ENCODE measurements around the gene RBM38. TPM values are rescaled to one million over a fixed set of nuclear protein-coding genes. Genes with fewer than 3 reads are reported as not detected.

Gene RBM38
- total and polyA plus RNA-seq, 2 of the 4 experiments (the other 2 are of a cell fraction): 5.2 to 11.9 TPM

- no peak overlapping the region for H2AFZ ChIP-seq (replicated peaks; ENCODE audit: low read length, poor library complexity)
Observed at GRCh38 chr20:57379263-57379647, 11.9 kb upstream of the RBM38 start.

More at GRCh38 chr20:57379263-57379647, 11.9 kb upstream of the RBM38 start:
- intact Hi-C loops (cut with micrococcal nuclease): no loop called here
- ChIA-PET POLR2A (ENCODE audit: unreplicated experiment) (no interaction called here), CTCF (interaction anchor here (0.6 to 1.1 kb wide), 2 partner anchors 36 to 116 kb away, joined by 3 to 5 read pairs; no protein-coding TSS in a partner anchor)
- Histone ChIP-seq H4K5ac (ENCODE audit: low read depth, low read length) (no peak overlapping the region), H2BK5ac (ENCODE audit: low read depth, low read length, poor library complexity, severe bottlenecking) (no peak overlapping the region), H3K9ac (ENCODE audit: low read depth, low read length) (no peak overlapping the region), H3K4me1 (ENCODE audit: control insufficient read depth, insufficient read depth, low read length) (no peaks in the 10 kb centered on the region), H2BK15ac (ENCODE audit: low read depth, low read length) (no peak overlapping the region), H4K20me1 (ENCODE audit: insufficient read depth, low read length) (no peaks in the 10 kb centered on the region; the same call in 1 of the 2 replicates), H3K18ac (ENCODE audit: low read depth, low read length) (no peak overlapping the region), H3K23ac (ENCODE audit: low read depth, low read length) (no peak overlapping the region), H4K91ac (ENCODE audit: insufficient read depth, low read depth, low read length) (no peak overlapping the region), H3K9me1 (ENCODE audit: insufficient read depth, low read length) (no peaks in the 10 kb centered on the region), H2AK9ac (replicated peaks; ENCODE audit: low read depth, low read length, poor library complexity) (no peak overlapping the region), H3K36me3 (ENCODE audit: control insufficient read depth, insufficient read depth, low read length) (peaks cover 42% of the 10 kb centered on the region), H3K4me3 (ENCODE audit: insufficient read depth, low read depth, low read length) (no peak overlapping the region), H3K4ac (ENCODE audit: low read depth, low read length) (no peak overlapping the region), H3K14ac (replicated peaks; ENCODE audit: low read depth, low read length) (no peak overlapping the region), H3K27ac (ENCODE audit: insufficient read depth, low read length) (no peak overlapping the region), H3K27me3 (ENCODE audit: control insufficient read depth, insufficient read depth, low read length) (no peaks in the 10 kb centered on the region), H3K4me2 (ENCODE audit: low read depth, low read length) (no peak overlapping the region), H3K9me3 (ENCODE audit: control insufficient read depth, insufficient read depth, low read length) (no peaks in the 10 kb centered on the region), H3K79me1 (ENCODE audit: low read depth in 1 of 2, low read length in 2 of 2) (no peaks in the 10 kb centered on the region; a peak in 1 of 4 replicates), H3K56ac (ENCODE audit: extremely low read depth, insufficient read depth, low read length) (no peak overlapping the region), H2AK5ac (ENCODE audit: low read depth, low read length) (no peak overlapping the region), H2BK120ac (ENCODE audit: low read depth, low read length) (no peak overlapping the region), H2BK20ac (ENCODE audit: low read depth, low read length) (no peak overlapping the region), H4K8ac (ENCODE audit: low read depth in 2 of 2, low read length in 2 of 2) (no peak overlapping the region)
- DNase-seq: no peak
- in situ Hi-C loops (cut with MboI; ENCODE audit: low sequenced_read_pairs): loop anchor here (25.0 kb wide), 1 partner anchor 1658 kb away; the partner anchor contains the start of genes ATP5F1E and PRELID3B
- no peak for ATAC-seq (ENCODE audit: low read depth)
- dilution Hi-C loops (cut with HindIII; ENCODE audit: low sequenced_read_pairs, unreplicated experiment): no loop called here
- TF ChIP-seq POLR2A (IDR thresholded peaks at IDR 0.05; ENCODE audit: low read depth, low read length): no peak
- WGBS, 2 experiments (ENCODE audit: extremely low coverage in 2 of 2, insufficient read length in 1 of 2): no CpG with 5 or more reads among the region's 5 CpGs
- no TSS peak for BruUV-seq (replicated peaks)

Measured in IMR-90 (cell line).